GM13977 (cell line): ENCODE results near the gene MSMB.
"Not testable (repeated sequence)": the region's sequence is repeated elsewhere in the genome, so short reads cannot be mapped to it uniquely, and the experiment has no call there.

ENCODE experiments used
- DNase-seq: peaks from one replicate; pipeline ENCODE4 v3.0.0; 2012; ENCODE audit warnings: low spot score
- CTCF ChIP-seq: IDR thresholded peaks from 2 replicates; pipeline ENCODE4 v1.5.1; 2012; ENCODE audit warnings: mild to moderate bottlenecking, control low read depth; ENCODE audit not compliant: insufficient read depth; ENCODE audit errors: extremely low read depth, missing control alignments
- in situ Hi-C: fragments of 300-500 bp; cut with MboI; formaldehyde crosslinking; loops from one replicate; pipeline ENCODE4 v1.12.0; 2022; ENCODE audit warnings: low sequenced_read_pairs, low pct_unique_long_range_greater_than_20kb, mixed read lengths, inconsistent platforms; ENCODE audit not compliant: unreplicated experiment

The MSMB gene

DNA sequence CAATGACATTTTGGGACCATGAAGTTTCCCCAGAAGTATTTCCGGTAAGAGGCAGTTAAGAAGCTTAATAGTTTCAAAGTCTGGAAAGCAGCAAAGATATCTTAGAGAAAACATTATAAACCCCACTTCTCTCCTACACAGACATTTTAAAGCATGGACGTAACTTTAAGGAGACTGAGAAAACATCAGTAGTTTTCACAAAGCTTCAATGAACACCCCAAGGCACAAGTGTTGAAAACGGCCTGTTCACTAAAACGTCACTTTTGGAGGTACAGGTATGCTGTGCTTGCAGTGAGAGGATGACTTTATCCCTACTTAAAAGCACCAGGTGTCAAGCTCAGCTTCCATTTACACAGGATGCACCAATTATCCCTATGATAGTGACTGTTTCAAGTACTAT, 40.7 kb downstream of the MSMB start:
- no peak for TF ChIP-seq CTCF
- in situ Hi-C loops: no loop called here
- no peak for DNase-seq

- no peak for DNase-seq
- TF ChIP-seq CTCF: no peak
- in situ Hi-C loops: no loop called here
Observed at GRCh38 chr10:46004963-46005362, 41.1 kb downstream of the MSMB start.

DNA sequence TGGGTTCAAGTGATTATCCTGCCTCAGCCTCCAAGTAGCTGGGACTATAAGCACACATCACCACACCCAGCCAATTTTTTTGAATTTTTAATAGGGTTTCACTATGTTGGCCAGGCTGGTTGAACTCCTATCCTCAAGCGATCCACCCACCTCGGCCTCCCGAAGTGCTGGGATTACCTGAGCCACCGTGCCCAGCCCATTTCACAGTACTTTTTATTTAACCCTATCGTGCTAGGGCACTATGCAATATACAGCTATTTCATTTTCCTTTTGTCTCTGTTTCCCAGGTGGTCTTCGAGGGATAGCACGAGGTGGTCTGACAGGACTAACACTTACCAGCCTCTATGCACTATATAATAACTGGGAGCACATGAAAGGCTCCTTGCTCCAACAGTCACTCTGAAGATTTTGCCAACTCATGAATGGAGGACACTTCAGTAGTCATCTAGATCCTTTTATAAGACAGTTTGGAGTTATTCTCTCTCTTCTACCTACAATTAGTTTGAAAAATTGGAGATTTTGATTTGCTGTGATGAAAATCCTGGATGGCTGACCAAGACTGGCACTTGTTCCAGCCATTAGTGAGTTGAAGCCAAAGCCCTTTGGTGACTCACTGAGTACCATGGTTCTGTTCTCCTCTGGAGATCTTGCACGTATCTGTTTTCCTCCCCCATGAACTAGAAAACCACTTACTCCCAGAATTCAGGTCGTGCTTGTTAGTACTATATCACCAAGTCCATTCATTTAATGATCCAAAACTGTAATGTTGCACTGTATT, 43.0 kb downstream of the MSMB start:
- no peak for DNase-seq
- no peak for TF ChIP-seq CTCF
- in situ Hi-C loops: no loop called here

DNA sequence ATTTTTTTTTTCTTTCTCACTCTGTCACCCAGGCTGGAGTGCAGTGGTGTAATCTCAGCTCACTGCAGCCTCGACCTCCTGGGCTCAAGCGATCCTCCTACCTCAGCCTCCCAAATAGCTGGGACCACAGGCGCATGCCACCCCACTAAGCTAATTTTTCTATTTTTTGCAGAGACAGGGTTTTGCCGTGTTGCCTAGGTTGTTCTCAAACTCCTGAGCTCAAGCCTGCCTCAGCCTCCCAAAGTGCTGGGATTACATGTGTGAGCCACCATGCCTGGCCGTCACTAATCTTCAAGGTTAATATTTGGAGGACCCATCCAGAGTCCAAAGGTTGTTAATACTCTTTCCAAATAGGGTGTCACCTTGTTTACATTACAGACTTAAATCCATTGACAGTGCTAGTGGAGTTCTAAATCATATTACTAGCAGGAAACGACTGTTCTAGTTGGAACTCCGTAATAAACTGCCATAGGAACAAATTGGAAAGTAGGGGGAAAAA, 43.8 kb downstream of the MSMB start:
- in situ Hi-C loops, DNase-seq: not testable (repeated sequence)

DNA sequence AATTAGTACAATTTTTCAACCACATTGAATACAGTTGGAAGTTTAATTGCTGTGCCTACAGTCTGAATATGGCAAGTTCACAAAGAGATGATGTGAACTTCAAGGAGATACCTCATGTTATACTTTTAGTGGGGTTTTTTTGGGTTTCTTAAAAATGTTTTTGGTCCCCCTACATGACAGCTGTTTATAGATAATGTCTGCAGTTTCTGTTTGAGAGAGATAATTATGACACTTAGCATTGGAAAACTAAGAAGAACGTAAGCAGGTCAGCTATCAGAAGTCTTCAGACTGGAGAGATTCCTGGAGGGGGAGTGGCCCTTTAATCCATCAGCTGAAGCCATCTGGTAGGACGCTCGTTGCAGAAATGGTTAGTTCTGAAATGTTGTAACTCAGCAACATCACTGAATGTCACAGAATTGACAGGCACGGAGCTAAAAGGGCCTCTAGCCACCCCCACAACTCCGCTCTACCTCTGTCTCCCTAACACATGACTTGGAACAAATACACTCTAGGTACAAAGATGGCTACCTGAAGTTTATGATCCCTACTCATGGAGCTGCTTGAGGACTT, 44.8 kb downstream of the MSMB start:
- no peak for DNase-seq
- in situ Hi-C loops: no loop called here
- TF ChIP-seq CTCF: no peak

- DNase-seq: no peak
- no peak for TF ChIP-seq CTCF
- in situ Hi-C loops: no loop called here
Observed at GRCh38 chr10:46000538-46000937, 45.5 kb downstream of the MSMB start.

DNA sequence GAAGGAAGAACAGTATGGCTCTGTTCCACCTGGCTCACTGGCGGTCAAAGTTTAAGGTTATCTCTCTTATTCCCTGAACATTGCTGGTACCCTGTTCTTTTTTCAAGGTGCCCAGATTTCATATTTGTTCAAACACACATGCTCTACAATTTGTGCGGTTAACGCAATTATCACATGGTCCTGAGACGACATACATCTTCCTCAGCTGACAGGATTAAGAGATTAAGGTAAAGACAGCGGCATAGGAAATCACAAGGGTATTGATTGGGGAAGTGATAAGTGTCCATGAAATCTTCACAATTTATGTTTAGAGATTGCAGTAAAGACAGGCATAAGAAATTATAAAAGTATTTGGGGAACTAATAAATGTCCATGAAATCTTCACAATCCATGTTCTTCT, 46.1 kb downstream of the MSMB start:
- in situ Hi-C loops, DNase-seq: not testable (repeated sequence)
